ENCODE results near the gene CHD2.
A peak's percentile ranks its signal among the peaks of the same experiment; 100 is the strongest.

Gene CHD2

DNA sequence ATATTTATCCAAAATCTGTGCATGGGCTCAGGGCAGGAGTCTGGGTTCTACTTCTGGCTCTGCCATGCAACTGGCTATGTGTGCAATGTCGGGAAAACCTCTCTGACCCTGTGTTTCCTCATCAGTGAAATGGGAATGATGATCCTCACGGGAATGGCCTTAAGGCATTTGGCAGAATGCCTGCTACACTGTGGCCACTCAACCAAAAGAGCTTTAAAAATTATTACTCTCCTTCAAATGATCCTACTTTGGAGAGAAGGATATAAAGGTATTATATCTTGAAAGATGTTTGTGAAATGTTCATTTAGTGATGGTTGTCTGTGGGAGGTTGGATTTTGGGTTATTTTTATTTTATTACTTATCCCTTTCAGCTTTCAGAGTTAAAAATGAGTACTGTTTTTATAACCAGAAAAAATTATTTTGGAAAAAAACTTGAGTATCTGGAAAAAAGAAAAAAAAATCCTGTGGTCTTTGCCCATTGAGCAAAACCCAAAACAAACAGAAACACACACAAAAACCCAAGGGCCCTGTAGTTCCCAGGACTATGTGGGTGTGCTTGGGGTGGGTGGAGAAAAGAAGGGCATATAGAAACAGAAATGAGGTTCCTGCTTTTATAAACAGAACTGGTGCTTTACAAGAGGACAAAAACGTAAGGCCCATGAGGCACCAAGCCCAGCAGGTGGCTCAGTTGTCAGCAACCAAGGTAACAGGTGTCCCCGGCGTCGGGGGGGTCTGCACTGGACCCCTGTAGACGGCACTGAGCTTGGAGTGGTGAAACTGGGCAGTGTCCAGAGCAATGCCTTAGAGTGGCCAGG lies 166.9 kb downstream of the CHD2 start:
- TF ChIP-seq, protein P1, sequence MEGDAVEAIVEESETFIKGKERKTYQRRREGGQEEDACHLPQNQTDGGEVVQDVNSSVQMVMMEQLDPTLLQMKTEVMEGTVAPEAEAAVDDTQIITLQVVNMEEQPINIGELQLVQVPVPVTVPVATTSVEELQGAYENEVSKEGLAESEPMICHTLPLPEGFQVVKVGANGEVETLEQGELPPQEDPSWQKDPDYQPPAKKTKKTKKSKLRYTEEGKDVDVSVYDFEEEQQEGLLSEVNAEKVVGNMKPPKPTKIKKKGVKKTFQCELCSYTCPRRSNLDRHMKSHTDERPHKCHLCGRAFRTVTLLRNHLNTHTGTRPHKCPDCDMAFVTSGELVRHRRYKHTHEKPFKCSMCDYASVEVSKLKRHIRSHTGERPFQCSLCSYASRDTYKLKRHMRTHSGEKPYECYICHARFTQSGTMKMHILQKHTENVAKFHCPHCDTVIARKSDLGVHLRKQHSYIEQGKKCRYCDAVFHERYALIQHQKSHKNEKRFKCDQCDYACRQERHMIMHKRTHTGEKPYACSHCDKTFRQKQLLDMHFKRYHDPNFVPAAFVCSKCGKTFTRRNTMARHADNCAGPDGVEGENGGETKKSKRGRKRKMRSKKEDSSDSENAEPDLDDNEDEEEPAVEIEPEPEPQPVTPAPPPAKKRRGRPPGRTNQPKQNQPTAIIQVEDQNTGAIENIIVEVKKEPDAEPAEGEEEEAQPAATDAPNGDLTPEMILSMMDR (conservative IDR thresholded peaks at IDR 0.05; ENCODE audit: low read depth, low read length) = no peak
- no peak for DNase-seq (ENCODE audit: low read depth)
- no peak overlapping the region for H3K4me3 ChIP-seq (ENCODE audit: low read depth, low read length)

- no peak for DNase-seq (ENCODE audit: low read depth)
- TF ChIP-seq, protein P1 (conservative IDR thresholded peaks at IDR 0.05; ENCODE audit: low read depth, low read length) = no peak
- H3K4me3 ChIP-seq (ENCODE audit: low read depth, low read length) = no peak overlapping the region
These were observed 167.5 kb downstream of the CHD2 start for GRCh38 chr15:93067649-93068085.

DNA sequence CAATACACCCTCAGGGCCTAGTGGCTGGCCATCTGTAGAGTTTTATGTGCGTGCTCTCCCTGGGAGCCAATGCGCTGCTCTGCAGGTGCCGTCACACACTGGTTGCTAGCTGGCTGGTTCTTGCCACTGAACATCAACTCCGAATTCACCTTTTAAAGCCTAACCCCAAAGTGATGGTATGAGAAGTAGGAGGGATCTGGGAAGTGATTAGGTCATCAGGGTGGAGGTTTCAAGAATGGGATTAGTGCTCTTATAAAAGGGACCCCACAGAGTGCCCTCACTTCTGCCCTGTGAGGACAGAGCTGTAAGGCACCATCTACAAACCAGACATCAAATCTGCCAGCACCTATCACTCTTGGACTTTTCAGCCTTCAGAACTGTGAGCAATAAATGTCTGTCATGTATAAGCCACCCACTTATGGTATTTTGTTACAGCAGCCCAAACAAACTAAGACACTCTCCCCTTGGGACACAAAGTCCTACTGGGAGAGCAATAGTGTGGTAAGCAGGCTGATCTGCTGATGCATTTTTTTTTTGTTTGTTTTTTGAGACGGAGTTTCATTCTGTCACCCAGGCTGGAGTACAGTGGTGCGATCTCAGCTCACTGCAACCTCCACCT lies 168.6 kb downstream of the CHD2 start:
- no peak for DNase-seq (ENCODE audit: low read depth)
- TF ChIP-seq, protein P1 (conservative IDR thresholded peaks at IDR 0.05; ENCODE audit: low read depth, low read length) = no peak
- no peak overlapping the region for H3K4me3 ChIP-seq (ENCODE audit: low read depth, low read length)

DNA sequence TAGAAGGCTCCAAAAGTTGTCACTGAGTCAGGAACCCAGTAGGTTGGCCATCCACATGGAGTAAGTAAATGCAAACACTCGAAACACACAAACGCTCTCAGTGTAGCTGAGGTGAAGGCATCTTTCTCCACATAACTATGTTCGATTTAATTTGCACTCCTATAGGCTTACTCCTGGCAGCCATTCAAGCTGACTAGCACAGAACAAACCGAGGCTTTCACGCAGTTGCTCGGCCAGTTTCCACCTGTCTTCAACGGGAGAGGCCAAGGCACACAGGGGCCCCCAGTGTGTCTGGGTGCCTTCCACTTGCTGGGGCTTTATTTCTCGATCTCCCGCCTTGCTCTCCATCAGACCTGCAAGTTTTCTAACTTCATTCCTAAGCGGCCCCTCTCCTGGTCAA lies 170.0 kb downstream of the CHD2 start:
- no peak overlapping the region for H3K4me3 ChIP-seq (ENCODE audit: low read depth, low read length)
- DNase-seq (ENCODE audit: low read depth) = no peak
- TF ChIP-seq, protein P1 (conservative IDR thresholded peaks at IDR 0.05; ENCODE audit: low read depth, low read length) = no peak

GRCh38 chr15:93070551-93071296 lies 170.6 kb downstream of the CHD2 start:
- TF ChIP-seq, protein P1 (conservative IDR thresholded peaks at IDR 0.05; ENCODE audit: low read depth, low read length) = no peak
- DNase-seq (ENCODE audit: low read depth) = no peak

DNA sequence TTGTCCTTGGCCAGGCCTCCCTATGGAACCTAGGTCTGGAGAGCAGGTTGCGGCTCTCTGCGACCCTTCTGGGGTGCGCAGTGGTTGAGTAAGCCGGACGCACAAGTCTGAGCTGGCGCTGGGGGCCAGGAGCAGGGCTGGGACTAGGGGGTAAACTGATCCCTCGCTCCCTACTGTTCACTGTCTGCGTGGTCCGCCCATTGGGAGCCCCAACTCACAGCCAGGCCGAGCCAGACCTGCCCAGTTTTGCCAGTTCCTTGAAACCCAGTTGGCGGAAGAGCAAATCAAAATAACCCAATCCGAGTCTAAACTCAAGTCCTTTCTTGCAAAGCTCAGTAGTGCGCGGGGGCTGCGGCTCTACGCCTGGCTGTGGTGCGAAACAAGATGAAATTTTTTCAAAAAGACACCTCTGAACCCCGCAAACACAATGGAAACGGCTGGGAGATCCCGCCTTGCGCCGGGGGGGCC lies 171.4 kb downstream of the CHD2 start:
- DNase-seq (ENCODE audit: low read depth) = peak; percentile 23
- peak overlapping the region; percentile 63 for H3K4me3 ChIP-seq (ENCODE audit: low read depth, low read length)
- TF ChIP-seq, protein P1 (conservative IDR thresholded peaks at IDR 0.05; ENCODE audit: low read depth, low read length) = no peak

More at GRCh38 chr15:93070551-93071296, 170.6 kb downstream of the CHD2 start:
- no peak overlapping the region for H3K4me3 ChIP-seq (ENCODE audit: low read depth, low read length)

All from choroid plexus epithelial cell (primary cell).